Lower lobe of right lung (tissue), 2 donors: ENCODE data around the gene GRIN2C. TPM values are rescaled to one million over a fixed set of nuclear protein-coding genes. Genes with fewer than 3 reads are reported as not detected.

ENCODE experiments used
- ATAC-seq, 2 donors: fragments of 200-7000 bp; cut with Tn5 transposase; one replicate each; pipeline ENCODE4 v1.9.1; 2020 to 2022; ENCODE audit warnings: mild to moderate bottlenecking in 2 of 2, moderate library complexity in 2 of 2
- DNase-seq: peaks from one replicate; pipeline ENCODE4 v3.0.0-alpha.2; 2020
- H3K27ac ChIP-seq: fragments of 200-600 bp; one replicate; pipeline ENCODE4 v1.8.0; 2022
- H3K27me3 ChIP-seq: fragments of 200-600 bp; one replicate; pipeline ENCODE4 v1.8.0; 2022; ENCODE audit warnings: low read depth
- H3K36me3 ChIP-seq: fragments of 200-600 bp; one replicate; pipeline ENCODE4 v1.8.0; 2022; ENCODE audit warnings: mild to moderate bottlenecking
- H3K4me1 ChIP-seq: fragments of 200-600 bp; one replicate; pipeline ENCODE4 v1.8.0; 2022
- H3K4me3 ChIP-seq: fragments of 200-600 bp; one replicate; pipeline ENCODE4 v1.8.0; 2022; ENCODE audit warnings: mild to moderate bottlenecking
- H3K9me3 ChIP-seq: fragments of 200-600 bp; one replicate; pipeline ENCODE4 v1.8.0; 2022
- CTCF ChIP-seq: fragments of 200-600 bp; IDR thresholded peaks from one replicate; pipeline ENCODE4 v1.8.0; 2022; ENCODE audit warnings: antibody characterized with exemption, mild to moderate bottlenecking
- intact Hi-C: fragments of 100-400 bp; cut with DNase I; formaldehyde crosslinking; loops from one replicate; pipeline ENCODE4 v1.11.0; 2022
- total RNA-seq: library from RNA; stranded (reverse); fragmentation: NEBNext Ultra II Directional; extraction: Animal tissue kit (Norgen Biotek cat#: 25700); gene quantifications from one replicate; pipeline ENCODE4 v1.2.1, GENCODE V29; 2021
- donor health status: DM: no; HTN: yes; CAD: no; lungs with severe emphysema.

Gene GRIN2C
- total RNA-seq, 1 donor from 2014 or later: 0.83 TPM

GRCh38 chr17:74816905-74817620, 42.6 kb downstream of the GRIN2C start:
- intact Hi-C loops: no loop called here
- no peak for TF ChIP-seq CTCF
- DNase-seq (no peak), ATAC-seq (no peak)
- H3K4me1 ChIP-seq: peaks cover 21% of the 10 kb centered on the region
- peaks cover 47% of the 10 kb centered on the region for H3K36me3 ChIP-seq
- no peak overlapping the region for H3K4me3 ChIP-seq
- no peak overlapping the region for H3K27ac ChIP-seq
- H3K9me3 ChIP-seq: no peaks in the 10 kb centered on the region
- no peaks in the 10 kb centered on the region for H3K27me3 ChIP-seq

- H3K4me1 ChIP-seq: peaks cover 26% of the 10 kb centered on the region
- no peak for DNase-seq
- no peaks in the 10 kb centered on the region for H3K9me3 ChIP-seq
- no peak overlapping the region for H3K4me3 ChIP-seq
- H3K27ac ChIP-seq: no peak overlapping the region
- peak; percentile 10 to 39 for ATAC-seq
- no peaks in the 10 kb centered on the region for H3K27me3 ChIP-seq
- H3K36me3 ChIP-seq: peaks cover 38% of the 10 kb centered on the region
- intact Hi-C loops: no loop called here
- TF ChIP-seq CTCF: no peak
Measured at GRCh38 chr17:74815550-74816370, 43.9 kb downstream of the GRIN2C start.

- no peak for TF ChIP-seq CTCF
- H3K27me3 ChIP-seq: no peaks in the 10 kb centered on the region
- ATAC-seq (no peak), DNase-seq (no peak)
- no peaks in the 10 kb centered on the region for H3K9me3 ChIP-seq
- peaks cover 36% of the 10 kb centered on the region for H3K36me3 ChIP-seq
- intact Hi-C loops: no loop called here
- peaks cover 26% of the 10 kb centered on the region for H3K4me1 ChIP-seq
- H3K27ac ChIP-seq: no peak overlapping the region
- no peak overlapping the region for H3K4me3 ChIP-seq
Measured at GRCh38 chr17:74815067-74815466, 44.6 kb downstream of the GRIN2C start.

GRCh38 chr17:74814453-74814852, 45.2 kb downstream of the GRIN2C start:
- intact Hi-C loops: no loop called here
- DNase-seq (no peak), ATAC-seq (no peak)
- H3K27ac ChIP-seq: no peak overlapping the region
- peaks cover 34% of the 10 kb centered on the region for H3K36me3 ChIP-seq
- no peak overlapping the region for H3K4me3 ChIP-seq
- no peak for TF ChIP-seq CTCF
- H3K9me3 ChIP-seq: no peaks in the 10 kb centered on the region
- H3K27me3 ChIP-seq: no peaks in the 10 kb centered on the region
- peaks cover 26% of the 10 kb centered on the region for H3K4me1 ChIP-seq

- DNase-seq: no peak
- H3K36me3 ChIP-seq: peaks cover 30% of the 10 kb centered on the region
- peak overlapping the region; percentile 31 for H3K4me3 ChIP-seq
- H3K27ac ChIP-seq: peak overlapping the region; percentile 73
- peak; percentile 80 to 81 for ATAC-seq
- H3K4me1 ChIP-seq: peaks cover 32% of the 10 kb centered on the region
- intact Hi-C loops: no loop called here
- TF ChIP-seq CTCF: no peak
- no peaks in the 10 kb centered on the region for H3K9me3 ChIP-seq
- H3K27me3 ChIP-seq: no peaks in the 10 kb centered on the region
Measured at GRCh38 chr17:74812109-74813009, 47.3 kb downstream of the GRIN2C start.
